Vagina (tissue), 2 donors: ENCODE measurements around the gene ZNF500. TPM values are rescaled to one million over a fixed set of nuclear protein-coding genes. Genes with fewer than 3 reads are reported as not detected.

Experiments used
- DNase-seq, 2 donors: peaks; one replicate each; pipeline ENCODE4 v3.0.0-alpha.2; 2017; ENCODE audit errors: extremely low spot score in 2 of 2
- H3K27ac ChIP-seq: fragments of 200-600 bp; sonication (generic); one replicate; pipeline ENCODE4 v1.5.1; 2019
- H3K27me3 ChIP-seq: fragments of 200-600 bp; sonication (generic); one replicate; pipeline ENCODE4 v1.5.1; 2019
- H3K36me3 ChIP-seq, 2 donors: fragments of 200-600 bp; sonication (generic); one replicate each; pipeline ENCODE4 v1.5.1; 2017 to 2019
- H3K4me1 ChIP-seq: fragments of 200-600 bp; sonication (generic); one replicate; pipeline ENCODE4 v1.5.1; 2019
- H3K4me3 ChIP-seq, 2 donors: fragments of 200-600 bp; sonication (generic); 1 replicate in 1 of 2; 2 replicates in 1 of 2; pipeline ENCODE4 v1.5.1; 2016 to 2019
- H3K9me3 ChIP-seq: fragments of 200-600 bp; sonication (generic); one replicate; pipeline ENCODE4 v1.5.1; 2019
- CTCF ChIP-seq, 3 experiments: fragments of 450-650 bp in 2 of 3; fragments of 200-600 bp in 1 of 3; sonication (generic) in 1 of 3; IDR thresholded peaks; one replicate each; pipeline ENCODE4 v1.5.1; 2017 to 2019; ENCODE audit warnings: antibody characterized with exemption in 3 of 3, mild to moderate bottlenecking in 2 of 3, moderate library complexity in 2 of 3
- POLR2A ChIP-seq, 2 donors: fragments of 450-650 bp; IDR thresholded peaks; one replicate each; pipeline ENCODE4 v1.6.1; 2017; ENCODE audit warnings: antibody characterized with exemption in 2 of 2, mild to moderate bottlenecking in 2 of 2, moderate library complexity in 2 of 2
- POLR2AphosphoS5 ChIP-seq, 2 donors: sonication (generic); formaldehyde crosslinking; IDR thresholded peaks; one replicate each; pipeline ENCODE4 v1.9.0; 2017; ENCODE audit warnings: antibody characterized with exemption in 2 of 2, mild to moderate bottlenecking in 2 of 2, low read depth in 1 of 2; ENCODE audit not compliant: insufficient read depth in 1 of 2
- intact Hi-C: fragments of 100-400 bp; cut with DNase I; formaldehyde crosslinking; loops from one replicate; pipeline ENCODE4 v1.15.1; 2023
- total RNA-seq: library from RNA; depleted of rRNA; stranded (reverse); fragments of >200 nt; gene quantifications from one replicate; pipeline ENCODE4 v1.2.3, GENCODE V29; 2016

Gene ZNF500
- total RNA-seq, 1 donor from 2014 or later, result 11.0 TPM

GRCh38 chr16:4729876-4730275, 37.1 kb downstream of the ZNF500 start:
- Histone ChIP-seq H3K9me3 (no peaks in the 10 kb centered on the region), H3K36me3 (peaks cover 0 to 33% of the 10 kb centered on the region in 2 donors)
- intact Hi-C loops, result no loop called here

GRCh38 chr16:4728676-4729075, 38.3 kb downstream of the ZNF500 start:
- Histone ChIP-seq H3K9me3 (no peaks in the 10 kb centered on the region), H3K36me3 (peaks cover 0 to 44% of the 10 kb centered on the region in 2 donors), H3K27ac (no peak overlapping the region), H3K4me3 (no peak overlapping the region), H3K4me1 (peaks cover 13% of the 10 kb centered on the region), H3K27me3 (no peaks in the 10 kb centered on the region)
- no peak for DNase-seq
- no peak for TF ChIP-seq POLR2AphosphoS5 (IDR thresholded peaks at IDR 0.05; ENCODE audit: insufficient read depth in 1 of 2, low read depth in 1 of 2)
- TF ChIP-seq CTCF (IDR thresholded peaks at IDR 0.05), result no peak
- TF ChIP-seq POLR2A (IDR thresholded peaks at IDR 0.05), result no peak
- intact Hi-C loops, result no loop called here

More at GRCh38 chr16:4729876-4730275, 37.1 kb downstream of the ZNF500 start:
- DNase-seq, result no peak
- Histone ChIP-seq H3K27ac (no peak overlapping the region), H3K4me1 (peaks cover 14% of the 10 kb centered on the region), H3K4me3 (no peak overlapping the region), H3K27me3 (no peaks in the 10 kb centered on the region)
- TF ChIP-seq CTCF (IDR thresholded peaks at IDR 0.05) (no peak), POLR2A (IDR thresholded peaks at IDR 0.05) (no peak), POLR2AphosphoS5 (IDR thresholded peaks at IDR 0.05; ENCODE audit: insufficient read depth in 1 of 2, low read depth in 1 of 2) (no peak)

- intact Hi-C loops, result no loop called here
- H3K4me1 ChIP-seq, result no peaks in the 10 kb centered on the region
- TF ChIP-seq POLR2AphosphoS5 (IDR thresholded peaks at IDR 0.05; ENCODE audit: insufficient read depth in 1 of 2, low read depth in 1 of 2) (no peak), POLR2A (IDR thresholded peaks at IDR 0.05) (no peak), CTCF (IDR thresholded peaks at IDR 0.05) (no peak)
- no peak for DNase-seq
- peaks cover 0 to 51% of the 10 kb centered on the region in 2 donors for H3K36me3 ChIP-seq
- no peaks in the 10 kb centered on the region for H3K27me3 ChIP-seq
- H3K9me3 ChIP-seq, result no peaks in the 10 kb centered on the region
- no peak overlapping the region for H3K27ac ChIP-seq
- no peak overlapping the region for H3K4me3 ChIP-seq
Observed at GRCh38 chr16:4726616-4727015, 40.3 kb downstream of the ZNF500 start.

- no peak for TF ChIP-seq POLR2A (IDR thresholded peaks at IDR 0.05)
- no peak for TF ChIP-seq POLR2AphosphoS5 (IDR thresholded peaks at IDR 0.05; ENCODE audit: insufficient read depth in 1 of 2, low read depth in 1 of 2)
- no peak for TF ChIP-seq CTCF (IDR thresholded peaks at IDR 0.05)
- no peaks in the 10 kb centered on the region for H3K27me3 ChIP-seq
- intact Hi-C loops, result no loop called here
- no peak for DNase-seq
- no peak overlapping the region for H3K4me3 ChIP-seq
- H3K9me3 ChIP-seq, result no peaks in the 10 kb centered on the region
- peaks cover 0 to 49% of the 10 kb centered on the region in 2 donors for H3K36me3 ChIP-seq
- no peaks in the 10 kb centered on the region for H3K4me1 ChIP-seq
- H3K27ac ChIP-seq, result no peak overlapping the region
Observed at GRCh38 chr16:4724661-4725270, 42.2 kb downstream of the ZNF500 start.

GRCh38 chr16:4723071-4723767, 43.7 kb downstream of the ZNF500 start:
- H3K9me3 ChIP-seq, result no peaks in the 10 kb centered on the region
- H3K36me3 ChIP-seq, result peaks cover 0 to 45% of the 10 kb centered on the region in 2 donors
- TF ChIP-seq CTCF (IDR thresholded peaks at IDR 0.05) (no peak), POLR2A (IDR thresholded peaks at IDR 0.05) (no peak), POLR2AphosphoS5 (IDR thresholded peaks at IDR 0.05; ENCODE audit: insufficient read depth in 1 of 2, low read depth in 1 of 2) (no peak)
- DNase-seq, result no peak
- H3K27me3 ChIP-seq, result no peaks in the 10 kb centered on the region
- intact Hi-C loops, result no loop called here
- H3K27ac ChIP-seq, result no peak overlapping the region
- H3K4me1 ChIP-seq, result no peaks in the 10 kb centered on the region
- H3K4me3 ChIP-seq, result no peak overlapping the region
